ENCODE data around the gene ERC2. TPM values are rescaled to one million over a fixed set of nuclear protein-coding genes. Genes with fewer than 3 reads are reported as not detected.

The ERC2 gene
- total and polyA plus RNA-seq, 2 of the 8 experiments (the other 6 are each of a cell fraction or from before 2014, with no cell fraction given), result 16.4 to 22.8 TPM

DNA sequence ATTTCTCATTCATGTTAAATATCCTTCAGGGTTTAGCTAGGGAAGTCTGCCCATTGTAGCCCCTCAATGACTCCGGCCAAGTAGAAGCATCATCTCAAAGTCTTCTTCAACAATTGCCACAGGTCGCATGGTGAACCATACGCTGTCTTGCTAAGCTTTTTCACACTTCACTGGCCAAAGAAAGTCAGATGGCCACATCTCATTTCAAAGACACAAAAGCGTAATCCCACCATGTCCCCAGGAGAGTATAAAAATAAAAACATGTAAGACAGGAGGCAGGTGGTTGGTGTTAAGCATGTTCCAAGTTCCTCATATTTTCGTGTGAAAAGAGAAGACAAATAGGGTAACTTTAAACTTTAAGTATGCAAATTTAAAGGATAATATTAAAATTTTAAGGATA lies 147.4 kb downstream of the ERC2 start (continued):
- TF ChIP-seq, protein P1, sequence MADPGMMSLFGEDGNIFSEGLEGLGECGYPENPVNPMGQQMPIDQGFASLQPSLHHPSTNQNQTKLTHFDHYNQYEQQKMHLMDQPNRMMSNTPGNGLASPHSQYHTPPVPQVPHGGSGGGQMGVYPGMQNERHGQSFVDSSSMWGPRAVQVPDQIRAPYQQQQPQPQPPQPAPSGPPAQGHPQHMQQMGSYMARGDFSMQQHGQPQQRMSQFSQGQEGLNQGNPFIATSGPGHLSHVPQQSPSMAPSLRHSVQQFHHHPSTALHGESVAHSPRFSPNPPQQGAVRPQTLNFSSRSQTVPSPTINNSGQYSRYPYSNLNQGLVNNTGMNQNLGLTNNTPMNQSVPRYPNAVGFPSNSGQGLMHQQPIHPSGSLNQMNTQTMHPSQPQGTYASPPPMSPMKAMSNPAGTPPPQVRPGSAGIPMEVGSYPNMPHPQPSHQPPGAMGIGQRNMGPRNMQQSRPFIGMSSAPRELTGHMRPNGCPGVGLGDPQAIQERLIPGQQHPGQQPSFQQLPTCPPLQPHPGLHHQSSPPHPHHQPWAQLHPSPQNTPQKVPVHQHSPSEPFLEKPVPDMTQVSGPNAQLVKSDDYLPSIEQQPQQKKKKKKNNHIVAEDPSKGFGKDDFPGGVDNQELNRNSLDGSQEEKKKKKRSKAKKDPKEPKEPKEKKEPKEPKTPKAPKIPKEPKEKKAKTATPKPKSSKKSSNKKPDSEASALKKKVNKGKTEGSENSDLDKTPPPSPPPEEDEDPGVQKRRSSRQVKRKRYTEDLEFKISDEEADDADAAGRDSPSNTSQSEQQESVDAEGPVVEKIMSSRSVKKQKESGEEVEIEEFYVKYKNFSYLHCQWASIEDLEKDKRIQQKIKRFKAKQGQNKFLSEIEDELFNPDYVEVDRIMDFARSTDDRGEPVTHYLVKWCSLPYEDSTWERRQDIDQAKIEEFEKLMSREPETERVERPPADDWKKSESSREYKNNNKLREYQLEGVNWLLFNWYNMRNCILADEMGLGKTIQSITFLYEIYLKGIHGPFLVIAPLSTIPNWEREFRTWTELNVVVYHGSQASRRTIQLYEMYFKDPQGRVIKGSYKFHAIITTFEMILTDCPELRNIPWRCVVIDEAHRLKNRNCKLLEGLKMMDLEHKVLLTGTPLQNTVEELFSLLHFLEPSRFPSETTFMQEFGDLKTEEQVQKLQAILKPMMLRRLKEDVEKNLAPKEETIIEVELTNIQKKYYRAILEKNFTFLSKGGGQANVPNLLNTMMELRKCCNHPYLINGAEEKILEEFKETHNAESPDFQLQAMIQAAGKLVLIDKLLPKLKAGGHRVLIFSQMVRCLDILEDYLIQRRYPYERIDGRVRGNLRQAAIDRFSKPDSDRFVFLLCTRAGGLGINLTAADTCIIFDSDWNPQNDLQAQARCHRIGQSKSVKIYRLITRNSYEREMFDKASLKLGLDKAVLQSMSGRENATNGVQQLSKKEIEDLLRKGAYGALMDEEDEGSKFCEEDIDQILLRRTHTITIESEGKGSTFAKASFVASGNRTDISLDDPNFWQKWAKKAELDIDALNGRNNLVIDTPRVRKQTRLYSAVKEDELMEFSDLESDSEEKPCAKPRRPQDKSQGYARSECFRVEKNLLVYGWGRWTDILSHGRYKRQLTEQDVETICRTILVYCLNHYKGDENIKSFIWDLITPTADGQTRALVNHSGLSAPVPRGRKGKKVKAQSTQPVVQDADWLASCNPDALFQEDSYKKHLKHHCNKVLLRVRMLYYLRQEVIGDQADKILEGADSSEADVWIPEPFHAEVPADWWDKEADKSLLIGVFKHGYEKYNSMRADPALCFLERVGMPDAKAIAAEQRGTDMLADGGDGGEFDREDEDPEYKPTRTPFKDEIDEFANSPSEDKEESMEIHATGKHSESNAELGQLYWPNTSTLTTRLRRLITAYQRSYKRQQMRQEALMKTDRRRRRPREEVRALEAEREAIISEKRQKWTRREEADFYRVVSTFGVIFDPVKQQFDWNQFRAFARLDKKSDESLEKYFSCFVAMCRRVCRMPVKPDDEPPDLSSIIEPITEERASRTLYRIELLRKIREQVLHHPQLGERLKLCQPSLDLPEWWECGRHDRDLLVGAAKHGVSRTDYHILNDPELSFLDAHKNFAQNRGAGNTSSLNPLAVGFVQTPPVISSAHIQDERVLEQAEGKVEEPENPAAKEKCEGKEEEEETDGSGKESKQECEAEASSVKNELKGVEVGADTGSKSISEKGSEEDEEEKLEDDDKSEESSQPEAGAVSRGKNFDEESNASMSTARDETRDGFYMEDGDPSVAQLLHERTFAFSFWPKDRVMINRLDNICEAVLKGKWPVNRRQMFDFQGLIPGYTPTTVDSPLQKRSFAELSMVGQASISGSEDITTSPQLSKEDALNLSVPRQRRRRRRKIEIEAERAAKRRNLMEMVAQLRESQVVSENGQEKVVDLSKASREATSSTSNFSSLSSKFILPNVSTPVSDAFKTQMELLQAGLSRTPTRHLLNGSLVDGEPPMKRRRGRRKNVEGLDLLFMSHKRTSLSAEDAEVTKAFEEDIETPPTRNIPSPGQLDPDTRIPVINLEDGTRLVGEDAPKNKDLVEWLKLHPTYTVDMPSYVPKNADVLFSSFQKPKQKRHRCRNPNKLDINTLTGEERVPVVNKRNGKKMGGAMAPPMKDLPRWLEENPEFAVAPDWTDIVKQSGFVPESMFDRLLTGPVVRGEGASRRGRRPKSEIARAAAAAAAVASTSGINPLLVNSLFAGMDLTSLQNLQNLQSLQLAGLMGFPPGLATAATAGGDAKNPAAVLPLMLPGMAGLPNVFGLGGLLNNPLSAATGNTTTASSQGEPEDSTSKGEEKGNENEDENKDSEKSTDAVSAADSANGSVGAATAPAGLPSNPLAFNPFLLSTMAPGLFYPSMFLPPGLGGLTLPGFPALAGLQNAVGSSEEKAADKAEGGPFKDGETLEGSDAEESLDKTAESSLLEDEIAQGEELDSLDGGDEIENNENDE (IDR thresholded peaks at IDR 0.05; ENCODE audit: insufficient replicate concordance, low read length), result no peak
- no peak for TF ChIP-seq KDM1A (IDR thresholded peaks at IDR 0.05; ENCODE audit: borderline replicate concordance, low read length)

Data from H1 (cell line).